K562 (cell line): Measurements from ENCODE around the gene DLL4. TPM values are rescaled to one million over a fixed set of nuclear protein-coding genes. Genes with fewer than 3 reads are reported as not detected.
A peak's percentile ranks its signal among the peaks of the same experiment; 100 is the strongest.

ENCODE experiments used
- ATAC-seq: fragments of 200-7000 bp; cut with Tn5 transposase; 3 replicates; pipeline ENCODE4 v1.9.1; 2020; ENCODE audit warnings: moderate library complexity
- BruUV-seq: library from RNA; stranded (reverse); fragments of 400-500 nt; replicated peaks from 2 replicates; lab custom pipeline; 2021; lab: Mats Ljungman, UMichigan
- CTCF ChIA-PET: fragments of 300-600 bp; formaldehyde crosslinking; extraction: SDS; loops from one replicate; lab custom pipeline; 2021; ENCODE audit warnings: low intra/inter-chr PET ratio; lab: Yijun Ruan, JAX
- POLR2A ChIA-PET: fragments of 300-600, 350-650 bp; sonication (Branson Sonifier 250); formaldehyde crosslinking; extraction: SDS; loops from one replicate; lab custom pipeline; 2021; ENCODE audit warnings: antibody characterized with exemption, inconsistent platforms; lab: Yijun Ruan, JAX
- DNase-seq, 4 experiments: peaks; one replicate each; pipeline versions ENCODE4 v3.0.0 to v3.0.0-alpha.2; 2011 to 2018; ENCODE audit warnings: low spot score in 3 of 4, mixed read lengths in 3 of 4; ENCODE audit errors: extremely low read depth in 1 of 4
- FAIRE-seq: peaks from 2 replicates; lab custom pipeline; 2011; peaks lifted over from hg19 to GRCh38; lab: Jason Lieb, UNC
- H2AFZ ChIP-seq: 2 replicates; pipeline ENCODE4 v1.6.0; 2011; ENCODE audit warnings: low read depth, low read length, control low read depth, inconsistent platforms
- H3K27ac ChIP-seq: fragments of 200-600 bp; 3 replicates; pipeline ENCODE4 v1.8.0; 2011; ENCODE audit warnings: low read depth, mild to moderate bottlenecking, control low read depth, inconsistent platforms, low read length, moderate library complexity, mixed read lengths; ENCODE audit errors: extremely low read depth
- H3K27me3 ChIP-seq, 2 experiments: fragments of 300-600 bp in 1 of 2; 2 replicates in 1 of 2; 3 replicates in 1 of 2; pipeline versions ENCODE4 v1.6.0 to v1.8.0; 2011; ENCODE audit warnings: inconsistent platforms in 2 of 2, low read length in 2 of 2, mild to moderate bottlenecking in 1 of 2, mixed read lengths in 1 of 2, moderate library complexity in 1 of 2; ENCODE audit not compliant: control insufficient read depth in 2 of 2, insufficient read depth in 2 of 2
- H3K36me3 ChIP-seq: fragments of 300-600 bp; 3 replicates; pipeline ENCODE4 v1.8.0; 2011; ENCODE audit warnings: mild to moderate bottlenecking, low read length, inconsistent platforms; ENCODE audit not compliant: control insufficient read depth, insufficient read depth
- H3K4me1 ChIP-seq, 2 experiments: fragments of 200-600 bp in 1 of 2; replicated peaks in 1 of 2; 2 replicates in 1 of 2; 3 replicates in 1 of 2; pipeline versions ENCODE4 v1.5.1 to v1.8.0; 2011; ENCODE audit warnings: inconsistent platforms in 2 of 2, low read length in 2 of 2, mild to moderate bottlenecking in 1 of 2, mixed read lengths in 1 of 2, moderate library complexity in 1 of 2; ENCODE audit not compliant: control insufficient read depth in 2 of 2, insufficient read depth in 2 of 2
- H3K4me2 ChIP-seq: 2 replicates; pipeline ENCODE4 v1.6.1; 2011; ENCODE audit warnings: low read length, control low read depth, inconsistent platforms, mixed read lengths; ENCODE audit not compliant: insufficient read depth
- H3K4me3 ChIP-seq: fragments of 200-600 bp; sonication (generic), shearing (Covaris generic); 2 replicates; pipeline ENCODE4 v1.5.1; 2016; ENCODE audit warnings: control low read depth, inconsistent platforms
- H3K79me2 ChIP-seq: fragments of 200-600 bp; 3 replicates; pipeline ENCODE4 v1.8.0; 2011; ENCODE audit warnings: low read length, inconsistent platforms; ENCODE audit not compliant: control insufficient read depth, insufficient read depth
- H3K9ac ChIP-seq, 2 experiments: 2 replicates each; pipeline versions ENCODE4 v1.6.0 to v1.6.1; 2011; ENCODE audit warnings: low read depth in 2 of 2, low read length in 2 of 2, control low read depth in 1 of 2, inconsistent platforms in 1 of 2, mild to moderate bottlenecking in 1 of 2, mixed read lengths in 1 of 2; ENCODE audit not compliant: insufficient read depth in 1 of 2
- H3K9me1 ChIP-seq: one replicate; pipeline ENCODE4 v1.6.0; 2011; ENCODE audit warnings: inconsistent platforms, mild to moderate bottlenecking, low read length, moderate library complexity; ENCODE audit not compliant: control insufficient read depth, insufficient read depth
- H3K9me3 ChIP-seq: replicated peaks from 2 replicates; pipeline ENCODE4 v1.5.1; 2011; ENCODE audit warnings: low read depth, low read length, inconsistent platforms; ENCODE audit not compliant: control insufficient read depth, insufficient read depth
- H4K20me1 ChIP-seq: replicated peaks from 2 replicates; pipeline ENCODE4 v1.6.1; 2011; ENCODE audit warnings: low read length, inconsistent platforms, mixed read lengths; ENCODE audit not compliant: control insufficient read depth, insufficient read depth
- CAMTA2 ChIP-seq: fragments of 250-450 bp; sonication (Bioruptor Pico); conservative IDR thresholded peaks from 2 replicates; pipeline ENCODE4 v1.5.1; 2022
- KLF13 ChIP-seq: fragments of 450-650 bp; IDR thresholded peaks from 2 replicates; pipeline ENCODE4 v1.6.1; 2016; ENCODE audit warnings: missing genetic modification characterization, low read depth, mild to moderate bottlenecking, missing compliant biosample characterization, moderate library complexity, borderline replicate concordance
- NFE2L1 ChIP-seq: fragments of 450-650 bp; IDR thresholded peaks from 2 replicates; pipeline ENCODE4 v1.6.1; 2016; ENCODE audit warnings: missing genetic modification characterization, low read depth, mild to moderate bottlenecking, missing compliant biosample characterization, moderate library complexity, borderline replicate concordance
- RUNX1 ChIP-seq: sonication (generic); IDR thresholded peaks from 2 replicates; pipeline ENCODE4 v1.6.1; 2016; ENCODE audit warnings: antibody characterized with exemption, low read depth
- SP2 ChIP-seq: IDR thresholded peaks from 2 replicates; pipeline ENCODE4 v1.6.1; 2011; ENCODE audit warnings: mild to moderate bottlenecking, low read depth, low read length, moderate library complexity; ENCODE audit not compliant: poor library complexity, severe bottlenecking; ENCODE audit errors: extremely low read depth
- ZNF431 ChIP-seq: sonication (generic); formaldehyde crosslinking; IDR thresholded peaks from 2 replicates; pipeline ENCODE4 v1.8.0; 2022; ENCODE audit warnings: mild to moderate bottlenecking, missing genetic modification reagents
- ZNF77 ChIP-seq: fragments of 250-450 bp; sonication (Bioruptor Pico); IDR thresholded peaks from 2 replicates; pipeline ENCODE4 v1.5.0; 2020
- WGBS: fragments of 100-300 bp; shearing (Covaris generic); methylation state at CpG from one replicate; pipeline ENCODE4 v1.1.6; 2016; ENCODE audit warnings: low coverage, mixed read lengths; ENCODE audit not compliant: insufficient coverage; ENCODE audit errors: missing lambda C conversion rate; 5-methylcytosine and 5-hydroxymethylcytosine counted together
- in situ Hi-C: fragments of 300-500 bp; cut with MboI; formaldehyde crosslinking; loops from 4 replicates; pipeline ENCODE4 v1.15.0; 2018; ENCODE audit warnings: inconsistent platforms, mixed read lengths
- intact Hi-C: fragments of 100-400 bp; cut with micrococcal nuclease; formaldehyde crosslinking; loops from 2 replicates; pipeline ENCODE4 v1.14.2; 2022
- polyA plus RNA-seq, 8 experiments: library from polyadenylated mRNA; depleted of rRNA in 4 of 8; stranded (reverse) in 5 of 8; unstranded in 3 of 8; fragments of >200 nt; fragmentation: Nextera tagmentation in 2 of 8; fragmentation: Illumina TruSeq in 1 of 8; extraction: Ambion mirVana in 2 of 8; extraction: Trizol in 1 of 8; gene quantifications; 2 replicates each; pipeline versions ENCODE4 v1.2.1 to v1.2.3, GENCODE V29; 2011 to 2014; ENCODE audit warnings: inconsistent platforms in 1 of 8, missing spikeins in 1 of 8
- total RNA-seq, 7 experiments: library from RNA; depleted of rRNA in 6 of 7; stranded (reverse); fragments of >200 nt in 6 of 7; fragmentation: Illumina TruSeq in 2 of 7; extraction: Trizol in 2 of 7; gene quantifications; 2 replicates each; pipeline versions ENCODE4 v1.2.1 to v1.2.3, GENCODE V29; 2011 to 2021; ENCODE audit warnings: low replicate concordance in 1 of 7

Gene DLL4
- total and polyA plus RNA-seq, 9 of the 15 experiments (the other 6 are each of a cell fraction or from before 2014, with no cell fraction given), result 0.04 to 1.1 (median 0.41) TPM; not detected in 1

GRCh38 chr15:40892447-40893012 is 36.6 kb upstream of the DLL4 start:
- Histone ChIP-seq H3K9me3 (no peaks in the 10 kb centered on the region), H3K27me3 (no peaks in the 10 kb centered on the region), H3K36me3 (peaks cover 16% of the 10 kb centered on the region; the same call in 2 of the 3 replicates), H3K4me2 (no peak overlapping the region; the same call in 1 of the 2 replicates), H3K27ac (no peak overlapping the region), H3K9me1 (no peaks in the 10 kb centered on the region), H2AFZ (peak overlapping the region; percentile 21; the same call in 1 of the 2 replicates), H3K79me2 (peaks cover 17% of the 10 kb centered on the region), H3K4me3 (no peak overlapping the region), H3K4me1 (peaks cover 8 to 16% of the 10 kb centered on the region in 2 experiments; a peak in 4 of 5 replicates), H3K9ac (no peak overlapping the region), H4K20me1 (no peaks in the 10 kb centered on the region)
- BruUV-seq, result no TSS peak
- no peak for FAIRE-seq
- ChIA-PET POLR2A (interaction anchor here (0.6 to 1.4 kb wide), 7 partner anchors 19 to 537 kb away, joined by 3 to 6 read pairs (median 3); partner anchors contain the start of gene RHOV), CTCF (interaction anchor here (1.1 to 6.7 kb wide), 3 partner anchors 35 to 110 kb away, joined by 6 to 75 read pairs (median 66); no protein-coding TSS in a partner anchor)
- 4% methylated on average over 2 of the region's 2 CpGs for WGBS
- in situ Hi-C loops, result loop anchor here (5.0 to 10.0 kb wide), 2 partner anchors 35 to 218 kb away; no protein-coding TSS in a partner anchor
- TF ChIP-seq NFE2L1 (tag), result no peak
- TF ChIP-seq CAMTA2 (CRISPR knock-in tag), result no peak
- TF ChIP-seq ZNF77 (CRISPR knock-in tag), result no peak
- no peak for TF ChIP-seq SP2
- no peak for TF ChIP-seq KLF13 (tag)
- no peak for TF ChIP-seq ZNF431 (CRISPR knock-in tag)
- TF ChIP-seq RUNX1, result no peak
- intact Hi-C loops, result loop anchor here (1.0 to 10.0 kb wide), 4 partner anchors 107 to 298 kb away; partner anchors contain the start of gene KNL1
- DNase-seq, result no peak
- no peak for ATAC-seq
